Measurements from ENCODE around the gene ADAMTS10. TPM values are rescaled to one million over a fixed set of nuclear protein-coding genes. Genes with fewer than 3 reads are reported as not detected.

ADAMTS10 gene
- total and polyA plus RNA-seq, 10 of the 15 experiments (the other 5 are each of a cell fraction or from before 2014, with no cell fraction given): 0.01 to 2.5 (median 0.42) TPM; not detected in 3

GRCh38 chr19:8536282-8536681 lies 74.2 kb downstream of the ADAMTS10 start:
- in situ Hi-C loops (cut with MboI): no loop called here
- Histone ChIP-seq H3K4me2 (ENCODE audit: control insufficient read depth, insufficient read depth) (no peak overlapping the region), H2AFZ (ENCODE audit: control insufficient read depth, low read depth, low read length) (no peak overlapping the region), H3K9ac (ENCODE audit: control insufficient read depth, insufficient read depth, low read length) (no peak overlapping the region), H4K20me1 (ENCODE audit: control insufficient read depth, insufficient read depth) (no peaks in the 10 kb centered on the region), H3K79me2 (ENCODE audit: control insufficient read depth, insufficient read depth, low read length) (no peaks in the 10 kb centered on the region), H3K9me3 (replicated peaks; ENCODE audit: control insufficient read depth, insufficient read depth, low read length) (no peaks in the 10 kb centered on the region), H3K4me1 (ENCODE audit: control insufficient read depth, insufficient read depth, low read length) (no peaks in the 10 kb centered on the region), H3K27ac (ENCODE audit: control insufficient read depth, insufficient read depth) (no peak overlapping the region), H3K27me3 (replicated peaks in 1 of 2; ENCODE audit: control insufficient read depth in 2 of 2, insufficient read depth in 2 of 2, low read length in 1 of 2) (no peaks in the 10 kb centered on the region), H3K4me3 (no peak overlapping the region), H3K36me3 (ENCODE audit: control insufficient read depth in 2 of 2, insufficient read depth in 2 of 2, low read length in 1 of 2) (no peaks in the 10 kb centered on the region)
- no peak for ATAC-seq
- 74% methylated on average over 21 of the region's 22 CpGs for WGBS (ENCODE audit: insufficient coverage, insufficient replicate concordance, low lambda C conversion rate, missing lambda C conversion rate)
- SMC1A ChIA-PET (ENCODE audit: uncharacterized antibody, unreplicated experiment): no interaction called here
- TF ChIP-seq, protein P1, sequence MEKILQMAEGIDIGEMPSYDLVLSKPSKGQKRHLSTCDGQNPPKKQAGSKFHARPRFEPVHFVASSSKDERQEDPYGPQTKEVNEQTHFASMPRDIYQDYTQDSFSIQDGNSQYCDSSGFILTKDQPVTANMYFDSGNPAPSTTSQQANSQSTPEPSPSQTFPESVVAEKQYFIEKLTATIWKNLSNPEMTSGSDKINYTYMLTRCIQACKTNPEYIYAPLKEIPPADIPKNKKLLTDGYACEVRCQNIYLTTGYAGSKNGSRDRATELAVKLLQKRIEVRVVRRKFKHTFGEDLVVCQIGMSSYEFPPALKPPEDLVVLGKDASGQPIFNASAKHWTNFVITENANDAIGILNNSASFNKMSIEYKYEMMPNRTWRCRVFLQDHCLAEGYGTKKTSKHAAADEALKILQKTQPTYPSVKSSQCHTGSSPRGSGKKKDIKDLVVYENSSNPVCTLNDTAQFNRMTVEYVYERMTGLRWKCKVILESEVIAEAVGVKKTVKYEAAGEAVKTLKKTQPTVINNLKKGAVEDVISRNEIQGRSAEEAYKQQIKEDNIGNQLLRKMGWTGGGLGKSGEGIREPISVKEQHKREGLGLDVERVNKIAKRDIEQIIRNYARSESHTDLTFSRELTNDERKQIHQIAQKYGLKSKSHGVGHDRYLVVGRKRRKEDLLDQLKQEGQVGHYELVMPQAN (conservative IDR thresholded peaks at IDR 0.05): no peak
- TF ChIP-seq RFX5 (IDR thresholded peaks at IDR 0.05; ENCODE audit: low read depth, low read length) (no peak), ASH2L (IDR thresholded peaks at IDR 0.05; ENCODE audit: borderline replicate concordance, low read depth) (no peak), CHD2 (IDR thresholded peaks at IDR 0.05; ENCODE audit: borderline replicate concordance, low read depth, low read length) (no peak), BCL11A (IDR thresholded peaks at IDR 0.05; ENCODE audit: low read depth, low read length) (no peak), MEF2B (IDR thresholded peaks at IDR 0.05; ENCODE audit: partially characterized antibody, poor library complexity, severe bottlenecking) (no peak), SUPT20H (IDR thresholded peaks at IDR 0.05; ENCODE audit: borderline replicate concordance, control insufficient read depth, low read depth, low read length) (no peak)
- CTCF ChIA-PET: no interaction called here
- no peak for DNase-seq (ENCODE audit: low read depth, low spot score)
- POLR2A ChIA-PET: no interaction called here
- no peak for FAIRE-seq
- no TSS peak for BruUV-seq (replicated peaks)
- intact Hi-C loops (cut with micrococcal nuclease; ENCODE audit: unreplicated experiment): no loop called here
- RAD21 ChIA-PET (ENCODE audit: unreplicated experiment): no interaction called here
